ENCODE results near the gene NAPSA. TPM values are rescaled to one million over a fixed set of nuclear protein-coding genes. Genes with fewer than 3 reads are reported as not detected.

The NAPSA gene
- total and polyA plus RNA-seq, 2 donors = 0.94 to 6.4 TPM

DNA sequence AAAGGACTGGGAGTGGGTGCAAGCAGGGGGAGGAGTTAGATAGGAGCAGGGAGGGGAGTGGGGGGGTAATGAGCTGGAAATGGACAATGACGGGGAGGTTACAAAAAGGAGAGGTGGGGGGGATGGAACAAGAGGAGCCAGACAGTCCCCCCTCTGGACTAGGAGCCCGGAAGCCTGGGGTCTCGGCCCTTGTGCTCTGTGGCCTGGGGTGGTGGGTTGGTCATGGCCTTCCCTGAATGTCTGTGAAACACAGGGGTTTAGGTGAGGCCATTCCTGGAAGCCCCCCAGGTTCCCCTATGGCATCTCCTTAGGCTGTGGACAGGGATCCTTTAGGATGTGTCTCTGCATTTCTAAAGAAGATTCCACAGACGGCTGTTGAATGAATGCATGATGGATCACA is 48.3 kb downstream of the NAPSA start:
- DNase-seq (ENCODE audit: low read depth in 6 of 9, low spot score in 9 of 9) = no peak
- H3K9me3 ChIP-seq (ENCODE audit: control insufficient read depth in 2 of 2, insufficient read depth in 1 of 2, low read length in 1 of 2) = peaks cover 0 to 3% of the 10 kb centered on the region in 2 donors
- H3K4me3 ChIP-seq (ENCODE audit: low read length in 2 of 2) = no peak overlapping the region
- WGBS = 87% methylated on average over 4 of the region's 4 CpGs
- H3K36me3 ChIP-seq (ENCODE audit: control insufficient read depth in 2 of 2, insufficient read depth in 2 of 2, low read length in 1 of 2) = no peaks in the 10 kb centered on the region
- no peaks in the 10 kb centered on the region for H3K4me1 ChIP-seq (ENCODE audit: control insufficient read depth in 2 of 2, insufficient read depth in 2 of 2, low read length in 2 of 2)
- no peak overlapping the region for H3K27ac ChIP-seq (ENCODE audit: low read depth in 1 of 2, low read length in 1 of 2)
- H3K27me3 ChIP-seq (ENCODE audit: control insufficient read depth in 2 of 2, insufficient read depth in 1 of 2, low read length in 1 of 2) = peaks cover 42 to 55% of the 10 kb centered on the region in 2 donors

GRCh38 chr19:50315773-50316448 is 49.5 kb downstream of the NAPSA start:
- H3K36me3 ChIP-seq (ENCODE audit: control insufficient read depth in 2 of 2, insufficient read depth in 2 of 2, low read length in 1 of 2) = no peaks in the 10 kb centered on the region
- H3K4me3 ChIP-seq (ENCODE audit: low read length in 2 of 2) = peak overlapping the region in 1 of 2 donors; percentile 9
- no peak for DNase-seq (ENCODE audit: low read depth in 6 of 9, low spot score in 9 of 9)
- peaks cover 52 to 67% of the 10 kb centered on the region in 2 donors for H3K27me3 ChIP-seq (ENCODE audit: control insufficient read depth in 2 of 2, insufficient read depth in 1 of 2, low read length in 1 of 2)
- no peaks in the 10 kb centered on the region for H3K4me1 ChIP-seq (ENCODE audit: control insufficient read depth in 2 of 2, insufficient read depth in 2 of 2, low read length in 2 of 2)
- H3K9me3 ChIP-seq (ENCODE audit: control insufficient read depth in 2 of 2, insufficient read depth in 1 of 2, low read length in 1 of 2) = peaks cover 0 to 3% of the 10 kb centered on the region in 2 donors
- 3% methylated on average over 18 of the region's 18 CpGs for WGBS
- no peak overlapping the region for H3K27ac ChIP-seq (ENCODE audit: low read depth in 1 of 2, low read length in 1 of 2)

- Histone ChIP-seq H3K27me3 (ENCODE audit: control insufficient read depth in 2 of 2, insufficient read depth in 1 of 2, low read length in 1 of 2) (peaks cover 52 to 74% of the 10 kb centered on the region in 2 donors), H3K27ac (ENCODE audit: low read depth in 1 of 2, low read length in 1 of 2) (no peak overlapping the region), H3K36me3 (ENCODE audit: control insufficient read depth in 2 of 2, insufficient read depth in 2 of 2, low read length in 1 of 2) (no peaks in the 10 kb centered on the region), H3K4me1 (ENCODE audit: control insufficient read depth in 2 of 2, insufficient read depth in 2 of 2, low read length in 2 of 2) (no peaks in the 10 kb centered on the region), H3K4me3 (ENCODE audit: low read length in 2 of 2) (no peak overlapping the region), H3K9me3 (ENCODE audit: control insufficient read depth in 2 of 2, insufficient read depth in 1 of 2, low read length in 1 of 2) (peaks cover 0 to 3% of the 10 kb centered on the region in 2 donors)
- no peak for DNase-seq (ENCODE audit: low read depth in 6 of 9, low spot score in 9 of 9)
- 5% methylated on average over 39 of the region's 40 CpGs for WGBS
Measured at GRCh38 chr19:50314724-50315708, 50.4 kb downstream of the NAPSA start.

DNA sequence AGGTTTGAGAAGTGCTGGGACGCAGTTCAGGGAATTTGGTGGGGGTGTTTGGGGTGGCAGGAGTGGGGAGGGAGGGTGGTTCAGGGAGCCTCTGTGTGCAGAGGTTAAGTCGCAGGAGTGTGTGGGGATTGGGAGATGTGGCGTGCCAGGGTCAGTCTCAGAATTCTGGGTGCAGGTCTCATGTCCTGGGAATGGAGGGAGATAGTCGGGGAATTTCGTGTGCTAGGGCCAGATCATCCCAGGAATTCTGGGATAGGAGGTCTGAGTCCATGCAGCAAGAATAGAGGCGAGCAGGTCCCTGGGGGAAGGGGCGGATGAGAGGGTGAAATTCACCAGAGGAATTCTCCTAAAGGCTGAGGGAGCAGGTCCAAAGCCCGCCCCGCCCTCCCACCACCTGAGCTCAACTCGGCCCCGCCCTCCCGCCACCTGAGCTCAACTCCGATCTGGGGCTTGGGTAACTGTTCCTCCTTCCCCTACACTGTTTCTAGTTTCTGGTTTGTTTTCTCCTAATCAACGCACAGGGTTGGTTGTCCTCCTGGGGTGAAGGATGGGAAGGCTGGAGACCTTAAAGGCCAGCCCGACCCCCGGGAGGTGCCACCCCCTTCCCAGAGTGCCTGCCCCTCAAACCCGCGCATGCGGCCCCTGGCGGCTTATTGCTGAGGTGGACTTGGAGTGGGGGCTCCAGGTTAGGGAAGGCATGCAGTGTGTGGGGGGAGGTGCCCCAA is 51.5 kb downstream of the NAPSA start:
- no peaks in the 10 kb centered on the region for H3K4me1 ChIP-seq (ENCODE audit: control insufficient read depth in 2 of 2, insufficient read depth in 2 of 2, low read length in 2 of 2)
- WGBS = 9% methylated on average over 20 of the region's 20 CpGs
- H3K27me3 ChIP-seq (ENCODE audit: control insufficient read depth in 2 of 2, insufficient read depth in 1 of 2, low read length in 1 of 2) = peaks cover 52 to 75% of the 10 kb centered on the region in 2 donors
- no peak overlapping the region for H3K27ac ChIP-seq (ENCODE audit: low read depth in 1 of 2, low read length in 1 of 2)
- H3K9me3 ChIP-seq (ENCODE audit: control insufficient read depth in 2 of 2, insufficient read depth in 1 of 2, low read length in 1 of 2) = peaks cover 0 to 3% of the 10 kb centered on the region in 2 donors
- no peaks in the 10 kb centered on the region for H3K36me3 ChIP-seq (ENCODE audit: control insufficient read depth in 2 of 2, insufficient read depth in 2 of 2, low read length in 1 of 2)
- DNase-seq (ENCODE audit: low read depth in 6 of 9, low spot score in 9 of 9) = no peak
- H3K4me3 ChIP-seq (ENCODE audit: low read length in 2 of 2) = no peak overlapping the region

GRCh38 chr19:50312967-50313811 is 52.2 kb downstream of the NAPSA start:
- H3K36me3 ChIP-seq (ENCODE audit: control insufficient read depth in 2 of 2, insufficient read depth in 2 of 2, low read length in 1 of 2) = no peaks in the 10 kb centered on the region
- DNase-seq (ENCODE audit: low read depth in 6 of 9, low spot score in 9 of 9) = no peak
- peaks cover 52 to 75% of the 10 kb centered on the region in 2 donors for H3K27me3 ChIP-seq (ENCODE audit: control insufficient read depth in 2 of 2, insufficient read depth in 1 of 2, low read length in 1 of 2)
- H3K27ac ChIP-seq (ENCODE audit: low read depth in 1 of 2, low read length in 1 of 2) = no peak overlapping the region
- H3K9me3 ChIP-seq (ENCODE audit: control insufficient read depth in 2 of 2, insufficient read depth in 1 of 2, low read length in 1 of 2) = peaks cover 0 to 3% of the 10 kb centered on the region in 2 donors
- no peak overlapping the region for H3K4me3 ChIP-seq (ENCODE audit: low read length in 2 of 2)
- H3K4me1 ChIP-seq (ENCODE audit: control insufficient read depth in 2 of 2, insufficient read depth in 2 of 2, low read length in 2 of 2) = no peaks in the 10 kb centered on the region
- 14% methylated on average over 27 of the region's 27 CpGs for WGBS

DNA sequence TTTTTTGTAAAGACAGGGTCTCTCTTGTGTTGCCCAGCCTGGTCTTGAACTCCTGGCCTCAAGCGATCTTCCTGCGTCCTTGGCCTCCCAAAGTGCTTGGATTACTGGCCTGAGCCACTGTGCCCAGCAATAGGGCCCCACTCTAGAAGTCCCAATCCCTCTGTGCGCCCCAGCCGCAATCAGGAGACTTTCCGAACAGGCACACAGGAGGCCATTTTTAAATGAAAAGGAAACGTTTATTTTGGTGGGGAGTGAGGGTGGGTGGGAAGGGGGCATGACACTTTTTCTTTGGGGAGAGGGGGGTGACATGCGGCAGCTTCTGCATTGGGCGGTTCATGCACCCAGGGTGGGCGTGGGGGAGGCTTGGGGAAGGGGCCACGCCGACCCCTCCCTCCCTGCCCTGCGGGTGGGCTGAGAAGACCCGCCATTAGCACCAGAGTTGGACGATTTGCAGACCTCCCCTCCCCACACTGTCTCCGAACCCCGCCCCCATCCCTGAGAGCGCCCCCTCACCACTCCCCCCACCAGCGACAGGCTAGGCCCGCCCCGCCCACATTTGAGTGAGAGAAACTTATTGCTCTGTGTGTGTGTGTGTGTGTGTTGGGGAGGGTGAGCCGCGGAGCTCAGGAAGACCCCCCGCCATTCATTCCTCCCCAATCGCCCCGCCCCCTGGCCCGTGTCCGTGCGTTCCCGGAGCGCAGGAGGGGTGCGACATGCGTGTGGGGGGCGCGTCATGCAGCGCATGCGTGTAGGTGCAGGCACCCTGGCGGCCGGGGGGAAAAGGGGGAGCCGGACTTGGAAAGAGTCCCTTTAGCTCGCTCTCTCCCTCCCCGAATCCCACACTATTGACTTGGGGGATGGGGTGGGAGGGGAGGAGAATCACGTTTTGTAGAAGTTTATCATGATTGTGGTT is 53.5 kb downstream of the NAPSA start:
- H3K27me3 ChIP-seq (ENCODE audit: control insufficient read depth in 2 of 2, insufficient read depth in 1 of 2, low read length in 1 of 2) = peaks cover 51 to 68% of the 10 kb centered on the region in 2 donors
- peaks cover 0 to 3% of the 10 kb centered on the region in 2 donors for H3K9me3 ChIP-seq (ENCODE audit: control insufficient read depth in 2 of 2, insufficient read depth in 1 of 2, low read length in 1 of 2)
- no peak overlapping the region for H3K4me3 ChIP-seq (ENCODE audit: low read length in 2 of 2)
- WGBS = 4% methylated on average over 42 of the region's 42 CpGs
- no peaks in the 10 kb centered on the region for H3K4me1 ChIP-seq (ENCODE audit: control insufficient read depth in 2 of 2, insufficient read depth in 2 of 2, low read length in 2 of 2)
- no peaks in the 10 kb centered on the region for H3K36me3 ChIP-seq (ENCODE audit: control insufficient read depth in 2 of 2, insufficient read depth in 2 of 2, low read length in 1 of 2)
- no peak for DNase-seq (ENCODE audit: low read depth in 6 of 9, low spot score in 9 of 9)
- no peak overlapping the region for H3K27ac ChIP-seq (ENCODE audit: low read depth in 1 of 2, low read length in 1 of 2)

GRCh38 chr19:50310759-50311465 is 54.5 kb downstream of the NAPSA start:
- peaks cover 0 to 3% of the 10 kb centered on the region in 2 donors for H3K9me3 ChIP-seq (ENCODE audit: control insufficient read depth in 2 of 2, insufficient read depth in 1 of 2, low read length in 1 of 2)
- DNase-seq (ENCODE audit: low read depth in 6 of 9, low spot score in 9 of 9) = no peak
- no peaks in the 10 kb centered on the region for H3K36me3 ChIP-seq (ENCODE audit: control insufficient read depth in 2 of 2, insufficient read depth in 2 of 2, low read length in 1 of 2)
- 55% methylated on average over 10 of the region's 10 CpGs for WGBS
- H3K27me3 ChIP-seq (ENCODE audit: control insufficient read depth in 2 of 2, insufficient read depth in 1 of 2, low read length in 1 of 2) = peaks cover 47 to 59% of the 10 kb centered on the region in 2 donors
- H3K4me3 ChIP-seq (ENCODE audit: low read length in 2 of 2) = no peak overlapping the region
- H3K27ac ChIP-seq (ENCODE audit: low read depth in 1 of 2, low read length in 1 of 2) = no peak overlapping the region
- no peaks in the 10 kb centered on the region for H3K4me1 ChIP-seq (ENCODE audit: control insufficient read depth in 2 of 2, insufficient read depth in 2 of 2, low read length in 2 of 2)
